ENCODE measurements around the gene JUNB. TPM values are rescaled to one million over a fixed set of nuclear protein-coding genes. Genes with fewer than 3 reads are reported as not detected.

Gene JUNB
- total and polyA plus RNA-seq, 12 donors, result 4.2 to 594 (median 247) TPM

DNA sequence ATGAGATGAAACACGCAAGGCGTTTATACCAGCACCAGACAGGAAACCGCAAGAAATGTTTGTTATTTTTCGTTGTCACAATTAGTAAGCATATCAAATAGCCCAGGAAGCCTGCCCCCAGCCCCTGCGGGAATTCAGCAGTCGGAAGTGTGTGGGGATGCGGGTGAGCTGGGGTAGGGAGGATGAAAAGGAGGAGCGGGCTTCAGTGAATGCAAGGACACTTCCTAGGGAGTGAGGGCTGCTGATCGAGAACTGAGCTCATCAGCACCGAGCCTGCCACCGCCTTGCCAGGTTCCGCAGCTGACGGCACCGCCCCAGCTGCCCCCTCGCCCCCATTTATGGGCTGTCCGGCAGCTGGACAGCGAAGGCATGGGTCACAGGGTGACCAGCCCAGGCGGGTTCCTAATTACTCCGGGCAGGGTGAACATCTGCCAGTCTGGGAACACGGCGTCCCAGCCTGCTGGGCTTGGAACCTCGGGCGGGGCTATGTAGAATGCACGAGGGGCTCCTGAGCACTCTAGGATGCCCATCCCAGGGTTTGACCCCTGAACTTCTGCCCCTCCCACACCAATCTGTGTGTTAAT is 41.3 kb upstream of the JUNB start:
- Histone ChIP-seq H3K36me3 (replicated peaks in 1 of 2) (peaks cover 0 to 25% of the 10 kb centered on the region in 2 donors), H3K9me3 (replicated peaks in 1 of 3) (no peaks in the 10 kb centered on the region), H3K4me3 (no peak overlapping the region), H3K27me3 (no peaks in the 10 kb centered on the region), H3K4me1 (replicated peaks in 1 of 2) (no peaks in the 10 kb centered on the region), H3K27ac (no peak overlapping the region)
- DNase-seq, result no peak
- intact Hi-C loops (cut with DNase I), result loop anchor here in 1 of 2 donors (5.0 kb wide), 1 partner anchor 33 kb away; no protein-coding TSS in a partner anchor
- TF ChIP-seq, protein P1, sequence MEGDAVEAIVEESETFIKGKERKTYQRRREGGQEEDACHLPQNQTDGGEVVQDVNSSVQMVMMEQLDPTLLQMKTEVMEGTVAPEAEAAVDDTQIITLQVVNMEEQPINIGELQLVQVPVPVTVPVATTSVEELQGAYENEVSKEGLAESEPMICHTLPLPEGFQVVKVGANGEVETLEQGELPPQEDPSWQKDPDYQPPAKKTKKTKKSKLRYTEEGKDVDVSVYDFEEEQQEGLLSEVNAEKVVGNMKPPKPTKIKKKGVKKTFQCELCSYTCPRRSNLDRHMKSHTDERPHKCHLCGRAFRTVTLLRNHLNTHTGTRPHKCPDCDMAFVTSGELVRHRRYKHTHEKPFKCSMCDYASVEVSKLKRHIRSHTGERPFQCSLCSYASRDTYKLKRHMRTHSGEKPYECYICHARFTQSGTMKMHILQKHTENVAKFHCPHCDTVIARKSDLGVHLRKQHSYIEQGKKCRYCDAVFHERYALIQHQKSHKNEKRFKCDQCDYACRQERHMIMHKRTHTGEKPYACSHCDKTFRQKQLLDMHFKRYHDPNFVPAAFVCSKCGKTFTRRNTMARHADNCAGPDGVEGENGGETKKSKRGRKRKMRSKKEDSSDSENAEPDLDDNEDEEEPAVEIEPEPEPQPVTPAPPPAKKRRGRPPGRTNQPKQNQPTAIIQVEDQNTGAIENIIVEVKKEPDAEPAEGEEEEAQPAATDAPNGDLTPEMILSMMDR (IDR thresholded peaks at IDR 0.05), result no peak
- no peak for TF ChIP-seq POLR2A (IDR thresholded peaks at IDR 0.05)
- WGBS, 4 donors, result 36 to 45% (median 42%) methylated on average over 8 to 24 of the region's 24 CpGs

DNA sequence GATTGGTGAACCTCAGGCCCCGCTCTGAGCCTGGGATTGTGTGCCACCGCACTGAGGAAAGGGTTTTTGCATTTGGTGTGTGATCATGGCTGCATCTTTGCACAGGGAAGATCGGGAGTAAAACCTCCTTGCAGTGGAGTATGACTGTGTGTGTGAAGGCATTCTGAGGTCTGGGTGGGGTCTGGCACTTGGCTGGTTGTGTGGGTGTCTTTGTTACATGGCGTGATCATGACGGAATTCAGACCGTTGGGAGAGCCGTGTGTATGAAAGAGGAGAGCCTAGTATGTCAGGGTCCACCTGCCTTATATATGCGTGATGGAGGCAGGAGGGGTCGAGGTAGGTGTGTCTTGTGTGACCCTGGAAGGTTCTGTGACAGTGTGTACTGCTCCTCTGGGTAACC is 40.4 kb upstream of the JUNB start:
- no peaks in the 10 kb centered on the region for H3K27me3 ChIP-seq
- no peak overlapping the region for H3K27ac ChIP-seq
- TF ChIP-seq, protein P1 (IDR thresholded peaks at IDR 0.05), result no peak
- TF ChIP-seq POLR2A (IDR thresholded peaks at IDR 0.05), result no peak
- no peaks in the 10 kb centered on the region for H3K9me3 ChIP-seq (replicated peaks in 1 of 3)
- H3K4me3 ChIP-seq, result no peak overlapping the region
- intact Hi-C loops (cut with DNase I), result loop anchor here in 1 of 2 donors (5.0 kb wide), 1 partner anchor 34 kb away; no protein-coding TSS in a partner anchor
- 64 to 72% (median 66%) methylated on average over 9 of the region's 9 CpGs for WGBS, 4 donors
- H3K4me1 ChIP-seq (replicated peaks in 1 of 2), result no peaks in the 10 kb centered on the region
- DNase-seq, result no peak
- H3K36me3 ChIP-seq (replicated peaks in 1 of 2), result peaks cover 0 to 17% of the 10 kb centered on the region in 2 donors

DNA sequence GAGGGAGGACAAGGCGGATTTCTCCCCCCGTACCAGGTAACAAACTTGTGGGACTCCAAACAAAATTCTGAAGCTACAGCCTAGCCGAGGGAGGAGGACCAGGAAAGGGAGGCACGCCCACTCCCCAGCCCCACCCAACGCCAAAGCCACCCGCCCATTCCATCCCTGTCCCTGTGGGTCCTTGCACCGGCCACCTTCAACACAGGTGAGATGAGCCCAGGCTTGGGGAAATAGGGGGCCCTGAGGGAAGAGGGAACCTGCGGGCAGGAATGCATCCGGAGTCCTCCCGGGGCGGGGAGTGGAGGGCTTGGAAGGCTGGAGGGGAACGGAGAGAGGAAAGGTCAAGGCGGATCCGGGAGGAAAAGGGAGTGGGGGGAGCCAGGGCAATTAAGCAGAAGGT is 39.7 kb upstream of the JUNB start, which contains the start of gene BEST2:
BEST2 (plus strand) TSS at position 157 of the 400 bp plus-strand sequence. CDS start 802 bp downstream, outside the sequence.
- Histone ChIP-seq H3K4me3 (no peak within 1 kb of the TSS), H3K9me3 (replicated peaks in 1 of 3) (no peaks in the 10 kb centered on the region), H3K36me3 (replicated peaks in 1 of 2) (peaks cover 0 to 10% of the 10 kb centered on the region in 2 donors), H3K27me3 (no peaks in the 10 kb centered on the region), H3K4me1 (replicated peaks in 1 of 2) (no peaks in the 10 kb centered on the region), H3K27ac (no peak within 1 kb of the TSS)
- intact Hi-C loops (cut with DNase I), result loop anchor here in 1 of 2 donors (5.0 kb wide), 1 partner anchor 34 kb away; no protein-coding TSS in a partner anchor
- 41 to 55% (median 41%) methylated on average over 8 to 14 of the region's 14 CpGs for WGBS, 4 donors
- TF ChIP-seq POLR2A (IDR thresholded peaks at IDR 0.05), result no peak
- TF ChIP-seq, protein P1 (IDR thresholded peaks at IDR 0.05), result no peak
- DNase-seq, result no peak

DNA sequence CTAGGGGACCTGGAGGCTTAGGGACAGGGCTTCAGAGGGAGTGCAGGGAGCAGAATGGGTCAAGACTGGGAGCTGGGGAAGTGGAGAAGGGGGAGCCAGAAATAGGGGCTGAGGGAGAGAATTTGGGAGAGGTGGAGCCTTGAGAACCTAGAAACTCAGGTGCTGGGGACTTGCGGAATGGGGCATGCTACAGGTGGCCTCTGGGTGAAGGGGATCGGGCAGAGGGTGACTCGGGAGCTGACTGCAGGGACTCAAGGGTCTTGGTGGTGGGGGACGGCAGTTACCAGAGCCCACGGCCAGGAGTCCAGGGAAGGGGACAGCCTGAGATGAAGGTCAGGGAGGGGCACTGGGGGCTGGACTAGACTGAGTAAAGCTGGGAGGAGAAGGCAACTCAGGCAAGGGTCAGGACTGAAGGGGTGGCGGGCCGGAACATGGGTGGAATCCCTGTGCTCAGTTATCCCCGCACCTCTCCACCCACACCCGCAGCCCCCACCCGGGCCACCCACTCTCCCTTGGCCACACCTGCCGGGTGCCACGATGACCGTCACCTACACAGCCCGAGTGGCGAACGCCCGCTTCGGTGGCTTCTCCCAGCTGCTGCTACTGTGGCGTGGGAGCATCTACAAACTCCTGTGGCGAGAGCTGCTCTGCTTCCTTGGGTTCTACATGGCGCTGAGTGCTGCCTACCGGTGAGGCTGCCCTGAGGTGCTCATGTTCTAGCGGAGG is 39.1 kb upstream of the JUNB start:
- peaks cover 0 to 1% of the 10 kb centered on the region in 2 donors for H3K4me1 ChIP-seq (replicated peaks in 1 of 2)
- peaks cover 0 to 6% of the 10 kb centered on the region in 2 donors for H3K36me3 ChIP-seq (replicated peaks in 1 of 2)
- no peaks in the 10 kb centered on the region for H3K27me3 ChIP-seq
- no peaks in the 10 kb centered on the region for H3K9me3 ChIP-seq (replicated peaks in 1 of 3)
- TF ChIP-seq, protein P1 (IDR thresholded peaks at IDR 0.05), result no peak
- no peak for TF ChIP-seq POLR2A (IDR thresholded peaks at IDR 0.05)
- no peak overlapping the region for H3K27ac ChIP-seq
- intact Hi-C loops (cut with DNase I), result loop anchor here in 1 of 2 donors (5.0 kb wide), 1 partner anchor 35 kb away; no protein-coding TSS in a partner anchor
- no peak for DNase-seq
- 74 to 77% (median 74%) methylated on average over 18 to 23 of the region's 23 CpGs for WGBS, 4 donors
- no peak overlapping the region for H3K4me3 ChIP-seq
